Uterus (tissue), 4 donors: ENCODE data around the gene C11orf98. TPM values are rescaled to one million over a fixed set of nuclear protein-coding genes. Genes with fewer than 3 reads are reported as not detected.

Source experiments
- DNase-seq, 2 donors: peaks; one replicate each; pipeline ENCODE4 v3.0.0-alpha.2; 2019 to 2020
- H3K27ac ChIP-seq, 2 donors: fragments of 200-600 bp; sonication (generic); 1 replicate in 1 of 2; 2 replicates in 1 of 2; pipeline ENCODE4 v1.5.1; 2016 to 2018
- H3K27me3 ChIP-seq, 2 donors: fragments of 200-600 bp; sonication (generic); one replicate each; pipeline ENCODE4 v1.5.1; 2018 to 2019; ENCODE audit warnings: control low read depth in 1 of 2
- H3K36me3 ChIP-seq, 2 donors: fragments of 200-600 bp; sonication (generic); one replicate each; pipeline ENCODE4 v1.5.1; 2019; ENCODE audit warnings: control low read depth in 1 of 2
- H3K4me1 ChIP-seq, 2 donors: fragments of 200-600 bp; sonication (generic); one replicate each; pipeline ENCODE4 v1.5.1; 2018 to 2019; ENCODE audit warnings: control low read depth in 1 of 2
- H3K4me3 ChIP-seq, 2 donors: fragments of 200-600 bp; sonication (generic); 1 replicate in 1 of 2; 2 replicates in 1 of 2; pipeline ENCODE4 v1.5.1; 2018 to 2019; ENCODE audit warnings: mild to moderate bottlenecking in 1 of 2
- H3K9me3 ChIP-seq, 2 donors: fragments of 200-600 bp; sonication (generic); one replicate each; pipeline ENCODE4 v1.5.1; 2019; ENCODE audit warnings: control low read depth in 1 of 2
- POLR2A ChIP-seq, 2 donors: fragments of 450-650 bp; IDR thresholded peaks; one replicate each; pipeline ENCODE4 v1.6.1; 2016; ENCODE audit warnings: antibody characterized with exemption in 2 of 2, mild to moderate bottlenecking in 1 of 2, moderate library complexity in 1 of 2
- intact Hi-C: fragments of 100-400 bp; cut with DNase I; formaldehyde crosslinking; loops from one replicate; pipeline ENCODE4 v1.15.1; 2023; ENCODE audit warnings: low total_unique reads
- total RNA-seq, 4 donors: library from RNA; depleted of rRNA in 3 of 4; stranded (reverse); fragments of >200 nt in 3 of 4; gene quantifications; one replicate each; pipeline versions ENCODE4 v1.1.0 to v1.2.4, GENCODE V29; 2014 to 2023
- TF ChIP-seq, protein P1 (sequence below), 4 experiments: fragments of 200-600 bp in 2 of 4; fragments of 450-650 bp in 2 of 4; sonication (generic) in 2 of 4; IDR thresholded peaks; one replicate each; pipeline ENCODE4 v1.5.1; 2016 to 2019; ENCODE audit warnings: antibody characterized with exemption in 4 of 4, mild to moderate bottlenecking in 2 of 4, moderate library complexity in 1 of 4
- donor health status: DM: yes; HTN: yes; CAD: no.

C11orf98 gene
- total RNA-seq, 4 donors from 2014 or later, result 4.6 to 35.7 (median 19.5) TPM

DNA sequence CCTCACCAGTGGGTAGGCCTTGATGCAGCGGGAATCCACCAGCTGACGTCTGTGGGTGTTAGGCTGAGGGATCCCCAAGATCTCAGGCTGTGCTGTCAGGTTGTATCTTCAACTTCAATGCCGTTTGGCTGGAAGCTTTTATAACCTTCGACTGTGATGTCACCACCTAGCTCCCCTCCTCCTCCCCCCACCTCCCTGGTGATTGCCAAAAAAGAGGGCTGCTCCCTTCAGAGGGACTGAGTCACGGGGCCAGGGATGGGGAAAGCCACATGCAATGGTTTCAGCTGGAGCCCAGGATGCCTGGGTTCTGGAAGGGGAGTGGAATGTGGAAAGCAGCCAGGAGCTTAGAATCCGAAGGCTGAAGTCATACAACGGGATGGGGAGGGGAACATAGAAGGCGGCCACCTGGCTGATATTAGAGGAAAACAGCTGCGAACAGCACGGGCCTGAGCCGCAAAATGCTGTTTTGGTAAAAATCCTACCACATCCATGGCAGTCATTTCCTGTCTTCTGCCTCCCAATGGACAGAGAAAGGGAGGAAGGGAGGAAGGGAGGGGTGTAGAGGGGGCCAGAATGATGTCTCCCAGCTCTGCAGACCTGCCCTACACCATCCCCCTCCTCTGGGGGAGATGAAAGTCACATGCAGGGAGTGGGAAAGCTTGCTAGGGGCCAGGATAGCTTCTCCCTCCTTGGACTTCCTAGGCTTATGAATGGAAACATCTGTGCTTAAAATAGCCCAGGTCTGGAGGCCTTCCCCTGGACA is 24.6 kb upstream of the C11orf98 start, which contains the start of gene LRRN4CL:
LRRN4CL (minus strand) TSS at position 110 of the 763 bp plus-strand sequence. CDS start 1,022 bp downstream, outside the sequence.
- TF ChIP-seq POLR2A (IDR thresholded peaks at IDR 0.05), result peak; percentile 58 to 68
- TF ChIP-seq, protein P1, sequence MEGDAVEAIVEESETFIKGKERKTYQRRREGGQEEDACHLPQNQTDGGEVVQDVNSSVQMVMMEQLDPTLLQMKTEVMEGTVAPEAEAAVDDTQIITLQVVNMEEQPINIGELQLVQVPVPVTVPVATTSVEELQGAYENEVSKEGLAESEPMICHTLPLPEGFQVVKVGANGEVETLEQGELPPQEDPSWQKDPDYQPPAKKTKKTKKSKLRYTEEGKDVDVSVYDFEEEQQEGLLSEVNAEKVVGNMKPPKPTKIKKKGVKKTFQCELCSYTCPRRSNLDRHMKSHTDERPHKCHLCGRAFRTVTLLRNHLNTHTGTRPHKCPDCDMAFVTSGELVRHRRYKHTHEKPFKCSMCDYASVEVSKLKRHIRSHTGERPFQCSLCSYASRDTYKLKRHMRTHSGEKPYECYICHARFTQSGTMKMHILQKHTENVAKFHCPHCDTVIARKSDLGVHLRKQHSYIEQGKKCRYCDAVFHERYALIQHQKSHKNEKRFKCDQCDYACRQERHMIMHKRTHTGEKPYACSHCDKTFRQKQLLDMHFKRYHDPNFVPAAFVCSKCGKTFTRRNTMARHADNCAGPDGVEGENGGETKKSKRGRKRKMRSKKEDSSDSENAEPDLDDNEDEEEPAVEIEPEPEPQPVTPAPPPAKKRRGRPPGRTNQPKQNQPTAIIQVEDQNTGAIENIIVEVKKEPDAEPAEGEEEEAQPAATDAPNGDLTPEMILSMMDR (IDR thresholded peaks at IDR 0.05), result peak in 1 of 4 experiments; percentile 16
- intact Hi-C loops, result loop anchor here (10.0 kb wide), 1 partner anchor 305 kb away; no protein-coding TSS in a partner anchor
- Histone ChIP-seq H3K27me3 (no peaks in the 10 kb centered on the region), H3K9me3 (no peaks in the 10 kb centered on the region), H3K36me3 (no peaks in the 10 kb centered on the region), H3K4me3 (peak within 1 kb of the TSS; percentile 34 to 45), H3K4me1 (no peaks in the 10 kb centered on the region), H3K27ac (peak within 1 kb of the TSS; percentile 87 to 89)
- DNase-seq, result peak; percentile 94 to 98

DNA sequence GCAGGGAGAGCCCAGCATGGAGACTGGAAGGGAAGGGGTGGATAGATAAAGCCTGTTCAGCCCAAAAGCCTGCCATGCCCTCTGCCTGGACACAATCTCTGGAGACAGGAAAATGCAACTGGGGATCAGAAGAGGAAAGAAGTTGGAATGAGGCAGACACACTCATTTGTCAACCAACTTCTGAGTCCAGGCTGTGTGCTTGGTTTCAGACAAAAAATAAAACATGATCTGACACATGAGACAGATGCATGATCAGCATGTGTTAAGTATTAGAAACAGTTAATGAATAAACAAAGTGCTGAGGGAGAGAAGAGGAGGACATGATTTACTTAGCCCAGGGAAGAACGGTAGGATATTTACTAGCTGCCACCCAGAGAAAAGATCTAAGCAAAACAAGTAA is 23.5 kb upstream of the C11orf98 start:
- Histone ChIP-seq H3K4me1 (no peaks in the 10 kb centered on the region), H3K27me3 (no peaks in the 10 kb centered on the region), H3K27ac (peak overlapping the region; percentile 87 to 89), H3K9me3 (no peaks in the 10 kb centered on the region), H3K36me3 (no peaks in the 10 kb centered on the region), H3K4me3 (peak overlapping the region; percentile 34 to 45)
- TF ChIP-seq, protein P1 (IDR thresholded peaks at IDR 0.05), result no peak
- no peak for TF ChIP-seq POLR2A (IDR thresholded peaks at IDR 0.05)
- intact Hi-C loops, result no loop called here
- no peak for DNase-seq

DNA sequence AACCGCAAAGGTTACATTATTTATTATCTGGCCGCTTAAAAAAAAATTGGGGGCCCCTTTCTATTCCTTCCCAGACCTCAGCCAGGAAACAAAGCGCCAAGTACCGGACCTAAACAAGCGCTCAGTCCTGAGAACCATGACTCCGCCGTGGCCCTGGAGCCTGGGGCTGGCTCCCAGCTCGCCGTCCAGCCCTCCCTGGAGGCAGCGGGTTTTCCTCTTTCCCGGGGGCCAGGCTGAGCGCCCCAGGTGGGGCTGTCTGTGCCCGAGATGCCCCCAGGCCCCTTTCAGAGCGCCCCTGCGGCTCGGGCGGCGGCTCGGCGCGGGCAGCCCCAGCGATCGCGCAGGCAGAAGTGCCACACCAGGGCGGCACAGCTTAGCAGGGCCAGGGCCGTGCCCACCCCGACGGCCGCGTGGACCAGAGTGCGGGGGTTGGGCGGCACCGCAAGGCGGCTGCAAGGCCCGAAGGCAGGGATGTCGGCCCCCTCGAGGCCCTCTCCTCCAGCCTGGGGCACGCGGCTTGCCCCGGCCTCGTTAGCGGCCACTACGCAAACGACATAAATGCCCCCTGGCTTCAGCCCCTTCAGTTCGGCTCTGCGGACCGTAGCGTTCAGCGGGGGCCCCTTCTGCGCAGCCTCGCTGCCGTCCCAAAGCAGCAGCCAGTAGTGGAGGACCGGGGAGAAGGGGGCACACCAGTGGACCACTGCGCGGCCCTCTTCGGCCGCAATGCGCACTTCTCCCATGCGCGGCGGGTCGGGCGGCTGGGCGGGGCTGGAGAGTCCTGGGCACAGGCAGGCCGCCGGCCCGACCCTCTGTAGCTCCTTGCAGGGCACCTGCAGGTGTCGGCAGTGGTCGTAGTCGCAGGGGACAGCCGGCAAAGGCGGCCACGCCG is 22.7 kb upstream of the C11orf98 start:
- Histone ChIP-seq H3K27ac (peak overlapping the region; percentile 87 to 89), H3K27me3 (no peaks in the 10 kb centered on the region), H3K4me3 (peak overlapping the region; percentile 34 to 45), H3K9me3 (no peaks in the 10 kb centered on the region), H3K36me3 (no peaks in the 10 kb centered on the region), H3K4me1 (no peaks in the 10 kb centered on the region)
- peak in 1 of 2 donors; percentile 21 for TF ChIP-seq POLR2A (IDR thresholded peaks at IDR 0.05)
- TF ChIP-seq, protein P1 (IDR thresholded peaks at IDR 0.05), result no peak
- DNase-seq, result no peak
- intact Hi-C loops, result no loop called here

DNA sequence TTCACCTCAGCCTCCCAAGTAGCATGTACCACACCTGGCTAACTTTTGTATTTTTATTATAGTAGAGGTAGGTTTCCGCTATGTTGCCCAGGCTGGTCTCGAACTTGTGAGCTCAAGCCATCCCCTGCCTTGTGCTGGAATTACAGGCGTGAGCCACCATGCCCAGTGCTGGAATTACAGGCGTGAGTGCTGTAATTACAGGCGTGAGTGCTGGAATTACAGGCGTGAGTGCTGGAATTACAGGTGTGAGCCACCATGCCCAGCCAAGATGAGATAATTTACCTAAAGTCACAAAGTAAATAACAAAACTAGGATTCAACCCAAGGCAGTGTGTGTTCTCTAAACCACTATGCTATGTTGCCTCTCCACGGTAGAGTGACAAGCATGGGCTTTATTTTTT is 17.5 kb upstream of the C11orf98 start:
- intact Hi-C loops, result no loop called here

More for the DNA sequence above, 17.5 kb upstream of the C11orf98 start:
- no peak for DNase-seq
- H3K27me3 ChIP-seq, result no peaks in the 10 kb centered on the region
- no peaks in the 10 kb centered on the region for H3K36me3 ChIP-seq
- H3K4me1 ChIP-seq, result peaks cover 0 to 15% of the 10 kb centered on the region in 2 donors
- TF ChIP-seq, protein P1 (IDR thresholded peaks at IDR 0.05), result no peak
- TF ChIP-seq POLR2A (IDR thresholded peaks at IDR 0.05), result no peak
- H3K4me3 ChIP-seq, result no peak overlapping the region
- H3K27ac ChIP-seq, result no peak overlapping the region
- H3K9me3 ChIP-seq, result no peaks in the 10 kb centered on the region
